IgD-negative memory B cell (primary cell): ENCODE measurements around the gene SEMA3B. TPM values are rescaled to one million over a fixed set of nuclear protein-coding genes. Genes with fewer than 3 reads are reported as not detected.

Experiments used
- H3K27ac Mint-ChIP-seq, 3 donors: one replicate each; pipeline ENCODE4 v1.8.0; 2020 to 2022; ENCODE audit warnings: mild to moderate bottlenecking in 3 of 3, mixed read lengths in 3 of 3, moderate library complexity in 1 of 3
- H3K27me3 Mint-ChIP-seq: one replicate; pipeline ENCODE4 v1.8.0; 2021; ENCODE audit warnings: mixed read lengths
- H3K36me3 Mint-ChIP-seq: one replicate; pipeline ENCODE4 v1.8.0; 2020; ENCODE audit warnings: mild to moderate bottlenecking, mixed read lengths
- H3K4me1 Mint-ChIP-seq, 3 donors: one replicate each; pipeline ENCODE4 v1.8.0; 2020 to 2022; ENCODE audit warnings: mixed read lengths in 3 of 3, mild to moderate bottlenecking in 1 of 3
- H3K4me3 Mint-ChIP-seq, 4 donors: one replicate each; pipeline ENCODE4 v1.8.0; 2020 to 2022; ENCODE audit warnings: mild to moderate bottlenecking in 4 of 4, mixed read lengths in 4 of 4, moderate library complexity in 3 of 4
- H3K9me3 Mint-ChIP-seq, 3 donors: one replicate each; pipeline ENCODE4 v1.8.0; 2020 to 2021; ENCODE audit warnings: mixed read lengths in 3 of 3, mild to moderate bottlenecking in 1 of 3
- polyA plus RNA-seq: library from polyadenylated mRNA; unstranded; fragments of 300-500 nt; fragmentation: Illumina TruSeq; gene quantifications from one replicate; pipeline ENCODE4 v1.2.3, GENCODE V29; 2021

SEMA3B gene
- polyA plus RNA-seq, 1 donor from 2014 or later, result not detected

- Mint-ChIP-seq H3K27me3 (no peaks in the 10 kb centered on the region), H3K27ac (no peak overlapping the region), H3K9me3 (no peaks in the 10 kb centered on the region), H3K4me3 (peak overlapping the region in 1 of 4 donors; percentile 86), H3K4me1 (peaks cover 20 to 33% (median 31%) of the 10 kb centered on the region in 3 donors), H3K36me3 (no peaks in the 10 kb centered on the region)
Observed at GRCh38 chr3:50232303-50232702, 36.6 kb upstream of the SEMA3B start.

- H3K9me3 Mint-ChIP-seq, result no peaks in the 10 kb centered on the region
- peaks cover 28 to 31% (median 29%) of the 10 kb centered on the region in 3 donors for H3K4me1 Mint-ChIP-seq
- no peaks in the 10 kb centered on the region for H3K36me3 Mint-ChIP-seq
- H3K4me3 Mint-ChIP-seq, result peak overlapping the region in 3 of 4 donors; percentile 48 to 86 (median 55)
- no peaks in the 10 kb centered on the region for H3K27me3 Mint-ChIP-seq
- peak overlapping the region in 1 of 3 donors; percentile 85 for H3K27ac Mint-ChIP-seq
Observed at GRCh38 chr3:50233176-50233575, 35.8 kb upstream of the SEMA3B start.

- Mint-ChIP-seq H3K4me3 (peak within 1 kb of the TSS; percentile 96 to 98 (median 97)), H3K27ac (peak within 1 kb of the TSS; percentile 95 to 96 (median 95)), H3K36me3 (no peaks in the 10 kb centered on the region), H3K9me3 (no peaks in the 10 kb centered on the region), H3K4me1 (peaks cover 26 to 27% (median 27%) of the 10 kb centered on the region in 3 donors), H3K27me3 (no peaks in the 10 kb centered on the region)
Observed at GRCh38 chr3:50235716-50236483, 33.0 kb upstream of the SEMA3B start, which contains the start of gene GNAI2. Gene GNAI2, plus strand, starts transcription at chr3:50236204. Its CDS starts 132 bp downstream, at chr3:50236336.

- peak overlapping the region; percentile 93 to 96 (median 95) for H3K27ac Mint-ChIP-seq
- no peaks in the 10 kb centered on the region for H3K27me3 Mint-ChIP-seq
- H3K9me3 Mint-ChIP-seq, result no peaks in the 10 kb centered on the region
- no peaks in the 10 kb centered on the region for H3K36me3 Mint-ChIP-seq
- H3K4me3 Mint-ChIP-seq, result peak overlapping the region; percentile 96 to 98 (median 97)
- H3K4me1 Mint-ChIP-seq, result peaks cover 25 to 29% (median 26%) of the 10 kb centered on the region in 3 donors
Observed at GRCh38 chr3:50236484-50237132, 32.3 kb upstream of the SEMA3B start.

- Mint-ChIP-seq H3K9me3 (no peaks in the 10 kb centered on the region), H3K4me1 (peaks cover 27 to 33% (median 30%) of the 10 kb centered on the region in 3 donors), H3K27me3 (no peaks in the 10 kb centered on the region), H3K36me3 (no peaks in the 10 kb centered on the region), H3K27ac (peak overlapping the region; percentile 95 to 96 (median 95)), H3K4me3 (peak overlapping the region; percentile 96 to 98 (median 97))
Observed at GRCh38 chr3:50237133-50237651, 31.8 kb upstream of the SEMA3B start.

- Mint-ChIP-seq H3K4me3 (peak overlapping the region; percentile 96 to 98 (median 97)), H3K4me1 (peaks cover 32 to 38% (median 34%) of the 10 kb centered on the region in 3 donors), H3K9me3 (no peaks in the 10 kb centered on the region)
Observed at GRCh38 chr3:50237754-50238548, 31.0 kb upstream of the SEMA3B start.

GRCh38 chr3:50238549-50239026 is 30.4 kb upstream of the SEMA3B start:
- Mint-ChIP-seq H3K27me3 (no peaks in the 10 kb centered on the region), H3K4me1 (peaks cover 32 to 38% (median 37%) of the 10 kb centered on the region in 3 donors), H3K27ac (peak overlapping the region in 2 of 3 donors; percentile 96 to 97), H3K4me3 (peak overlapping the region; percentile 96 to 98 (median 97)), H3K9me3 (no peaks in the 10 kb centered on the region), H3K36me3 (no peaks in the 10 kb centered on the region)

More at GRCh38 chr3:50237754-50238548, 31.0 kb upstream of the SEMA3B start:
- Mint-ChIP-seq H3K27me3 (no peaks in the 10 kb centered on the region), H3K36me3 (no peaks in the 10 kb centered on the region), H3K27ac (peak overlapping the region; percentile 95 to 97 (median 96))

GRCh38 chr3:50239649-50240048 is 29.3 kb upstream of the SEMA3B start:
- Mint-ChIP-seq H3K27ac (peak overlapping the region; percentile 23 to 96 (median 43)), H3K27me3 (no peaks in the 10 kb centered on the region), H3K9me3 (no peaks in the 10 kb centered on the region), H3K4me3 (peak overlapping the region in 3 of 4 donors; percentile 96 to 98 (median 98)), H3K4me1 (peaks cover 36 to 45% (median 39%) of the 10 kb centered on the region in 3 donors), H3K36me3 (no peaks in the 10 kb centered on the region)

- no peaks in the 10 kb centered on the region for H3K36me3 Mint-ChIP-seq
- peak overlapping the region; percentile 72 to 85 (median 82) for H3K4me3 Mint-ChIP-seq
- no peaks in the 10 kb centered on the region for H3K27me3 Mint-ChIP-seq
- peaks cover 33 to 48% (median 34%) of the 10 kb centered on the region in 3 donors for H3K4me1 Mint-ChIP-seq
- H3K27ac Mint-ChIP-seq, result peak overlapping the region; percentile 80 to 93 (median 84)
- H3K9me3 Mint-ChIP-seq, result no peaks in the 10 kb centered on the region
Observed at GRCh38 chr3:50241163-50241562, 27.8 kb upstream of the SEMA3B start.

- Mint-ChIP-seq H3K27ac (peak overlapping the region; percentile 84 to 93 (median 91)), H3K4me1 (peaks cover 38 to 54% (median 41%) of the 10 kb centered on the region in 3 donors), H3K27me3 (no peaks in the 10 kb centered on the region), H3K36me3 (no peaks in the 10 kb centered on the region), H3K4me3 (peak overlapping the region; percentile 72 to 96 (median 87)), H3K9me3 (no peaks in the 10 kb centered on the region)
Observed at GRCh38 chr3:50241713-50242380, 27.1 kb upstream of the SEMA3B start.

- peaks cover 42 to 58% (median 43%) of the 10 kb centered on the region in 3 donors for H3K4me1 Mint-ChIP-seq
- H3K27ac Mint-ChIP-seq, result peak overlapping the region; percentile 84 to 93 (median 91)
- H3K9me3 Mint-ChIP-seq, result no peaks in the 10 kb centered on the region
- no peaks in the 10 kb centered on the region for H3K27me3 Mint-ChIP-seq
- H3K36me3 Mint-ChIP-seq, result no peaks in the 10 kb centered on the region
- H3K4me3 Mint-ChIP-seq, result peak overlapping the region; percentile 72 to 96 (median 87)
Observed at GRCh38 chr3:50242381-50242770, 26.6 kb upstream of the SEMA3B start.

- no peaks in the 10 kb centered on the region for H3K9me3 Mint-ChIP-seq
Observed at GRCh38 chr3:50242851-50243542, 25.9 kb upstream of the SEMA3B start.

GRCh38 chr3:50243543-50243895 is 25.4 kb upstream of the SEMA3B start:
- Mint-ChIP-seq H3K27ac (peak overlapping the region; percentile 84 to 93 (median 91)), H3K4me3 (peak overlapping the region; percentile 27 to 89 (median 78)), H3K27me3 (no peaks in the 10 kb centered on the region), H3K36me3 (no peaks in the 10 kb centered on the region), H3K9me3 (no peaks in the 10 kb centered on the region), H3K4me1 (peaks cover 34 to 59% (median 44%) of the 10 kb centered on the region in 3 donors)

More at GRCh38 chr3:50242851-50243542, 25.9 kb upstream of the SEMA3B start:
- Mint-ChIP-seq H3K4me1 (peaks cover 37 to 58% (median 44%) of the 10 kb centered on the region in 3 donors), H3K27ac (peak overlapping the region; percentile 84 to 93 (median 91)), H3K4me3 (peak overlapping the region; percentile 72 to 96 (median 87)), H3K27me3 (no peaks in the 10 kb centered on the region), H3K36me3 (no peaks in the 10 kb centered on the region)
